Measurements from ENCODE around the gene PIGV. TPM values are rescaled to one million over a fixed set of nuclear protein-coding genes. Genes with fewer than 3 reads are reported as not detected.

PIGV gene
- total RNA-seq, 2 donors from 2014 or later: 10.9 to 14.2 TPM

- no peak overlapping the region for H3K27ac ChIP-seq
- no peak for DNase-seq
- TF ChIP-seq CTCF (IDR thresholded peaks at IDR 0.05) (no peak), POLR2A (IDR thresholded peaks at IDR 0.05) (no peak)
- H3K36me3 ChIP-seq (replicated peaks in 1 of 2; ENCODE audit: insufficient read depth in 1 of 2, low read depth in 2 of 2): peaks cover 10 to 29% of the 10 kb centered on the region in 2 donors
- intact Hi-C loops (cut with DNase I): no loop called here
- H3K27me3 ChIP-seq: no peaks in the 10 kb centered on the region
- peaks cover 28% of the 10 kb centered on the region for H3K4me1 ChIP-seq
- 82 to 95% methylated on average over 3 of the region's 3 CpGs for WGBS, 2 donors
- no peak for ATAC-seq
- H3K4me3 ChIP-seq: no peak overlapping the region
- H3K9me3 ChIP-seq: no peaks in the 10 kb centered on the region
Measured at GRCh38 chr1:26758358-26758757, 29.4 kb upstream of the PIGV start.

- peaks cover 10 to 34% of the 10 kb centered on the region in 2 donors for H3K36me3 ChIP-seq (replicated peaks in 1 of 2; ENCODE audit: insufficient read depth in 1 of 2, low read depth in 2 of 2)
- TF ChIP-seq POLR2A (IDR thresholded peaks at IDR 0.05): no peak
- no peak for TF ChIP-seq CTCF (IDR thresholded peaks at IDR 0.05)
- no peak for ATAC-seq
Measured at GRCh38 chr1:26759531-26759930, 28.2 kb upstream of the PIGV start.

GRCh38 chr1:26761217-26761616 lies 26.5 kb upstream of the PIGV start:
- TF ChIP-seq CTCF (IDR thresholded peaks at IDR 0.05): no peak
- TF ChIP-seq POLR2A (IDR thresholded peaks at IDR 0.05): no peak
- Histone ChIP-seq H3K4me1 (peaks cover 20% of the 10 kb centered on the region), H3K4me3 (no peak overlapping the region), H3K27ac (no peak overlapping the region), H3K9me3 (no peaks in the 10 kb centered on the region), H3K36me3 (replicated peaks in 1 of 2; ENCODE audit: insufficient read depth in 1 of 2, low read depth in 2 of 2) (peaks cover 10 to 43% of the 10 kb centered on the region in 2 donors), H3K27me3 (no peaks in the 10 kb centered on the region)
- WGBS, 2 donors: 52 to 58% methylated on average over 2 to 3 of the region's 3 CpGs
- no peak for DNase-seq
- no peak for ATAC-seq
- intact Hi-C loops (cut with DNase I): no loop called here

More at GRCh38 chr1:26759531-26759930, 28.2 kb upstream of the PIGV start:
- Histone ChIP-seq H3K4me3 (no peak overlapping the region), H3K4me1 (peaks cover 27% of the 10 kb centered on the region), H3K27ac (no peak overlapping the region), H3K9me3 (no peaks in the 10 kb centered on the region), H3K27me3 (no peaks in the 10 kb centered on the region)
- intact Hi-C loops (cut with DNase I): no loop called here
- DNase-seq: no peak

GRCh38 chr1:26767714-26768113 lies 20.0 kb upstream of the PIGV start:
- ATAC-seq (no peak), DNase-seq (no peak)
- Histone ChIP-seq H3K27me3 (no peaks in the 10 kb centered on the region), H3K9me3 (no peaks in the 10 kb centered on the region), H3K4me1 (peaks cover 21% of the 10 kb centered on the region), H3K27ac (no peak overlapping the region), H3K36me3 (replicated peaks in 1 of 2; ENCODE audit: insufficient read depth in 1 of 2, low read depth in 2 of 2) (peaks cover 8 to 44% of the 10 kb centered on the region in 2 donors), H3K4me3 (no peak overlapping the region)
- intact Hi-C loops (cut with DNase I): loop anchor here (5.0 kb wide), 1 partner anchor 40 kb away; no protein-coding TSS in a partner anchor
- TF ChIP-seq POLR2A (IDR thresholded peaks at IDR 0.05) (no peak), CTCF (IDR thresholded peaks at IDR 0.05) (no peak)
- WGBS, 2 donors: 81 to 90% methylated on average over 2 to 4 of the region's 4 CpGs

GRCh38 chr1:26768755-26769154 lies 19.0 kb upstream of the PIGV start:
- Histone ChIP-seq H3K36me3 (replicated peaks in 1 of 2; ENCODE audit: insufficient read depth in 1 of 2, low read depth in 2 of 2) (peaks cover 8 to 46% of the 10 kb centered on the region in 2 donors), H3K27me3 (no peaks in the 10 kb centered on the region), H3K27ac (peak overlapping the region in 1 of 4 donors; percentile 15), H3K9me3 (no peaks in the 10 kb centered on the region), H3K4me3 (no peak overlapping the region), H3K4me1 (peaks cover 21% of the 10 kb centered on the region)
- DNase-seq (peak in 3 of 4 donors; percentile 32 to 49 (median 47)), ATAC-seq (no peak)
- WGBS, 2 donors: 6 to 11% methylated on average over 2 to 3 of the region's 3 CpGs
- intact Hi-C loops (cut with DNase I): loop anchor here (5.0 kb wide), 1 partner anchor 41 kb away; no protein-coding TSS in a partner anchor
- TF ChIP-seq CTCF (IDR thresholded peaks at IDR 0.05): no peak
- TF ChIP-seq POLR2A (IDR thresholded peaks at IDR 0.05): no peak
